IMR-90 (cell line): ENCODE data around the gene SOX5.

Experiments used
- BHLHE40 ChIP-seq: fragments of 150-350 bp; IDR thresholded peaks from 2 replicates; pipeline ENCODE4 v1.6.1; 2016; ENCODE audit warnings: mild to moderate bottlenecking, low read depth, low read length
- POLR2A ChIP-seq: IDR thresholded peaks from 2 replicates; pipeline ENCODE4 v1.6.1; 2012; ENCODE audit warnings: mild to moderate bottlenecking, low read depth, low read length
- SMC3 ChIP-seq: fragments of 150-350 bp; IDR thresholded peaks from 2 replicates; pipeline ENCODE4 v1.6.1; 2016; ENCODE audit warnings: low read depth, mild to moderate bottlenecking, antibody characterized with exemption, low read length, moderate library complexity
- TF ChIP-seq, protein P1 (sequence below): conservative IDR thresholded peaks from 2 replicates; pipeline ENCODE4 v1.5.1; 2012; ENCODE audit warnings: mild to moderate bottlenecking, low read depth, low read length, improper control_type of control experiment

DNA sequence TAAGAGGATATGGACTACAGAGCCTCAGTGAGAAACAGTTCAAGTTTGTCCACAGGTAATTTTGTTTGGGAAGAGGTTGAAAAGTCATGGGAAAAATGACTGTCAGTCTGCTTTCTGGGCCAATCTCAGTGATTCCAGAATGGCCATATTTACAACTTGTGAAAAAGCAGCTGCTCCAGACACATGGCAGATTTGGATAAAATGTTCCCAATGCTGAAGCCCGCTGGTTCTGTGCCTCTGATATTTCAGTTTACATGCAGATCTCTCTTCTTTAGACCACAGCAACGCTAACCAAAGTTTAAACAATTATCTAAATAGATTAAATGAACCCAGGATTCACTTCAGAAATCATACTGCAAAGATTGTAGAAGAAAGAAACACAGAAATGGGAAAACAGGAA is 222.8 kb downstream of the SOX5 start:
- TF ChIP-seq, protein P1, sequence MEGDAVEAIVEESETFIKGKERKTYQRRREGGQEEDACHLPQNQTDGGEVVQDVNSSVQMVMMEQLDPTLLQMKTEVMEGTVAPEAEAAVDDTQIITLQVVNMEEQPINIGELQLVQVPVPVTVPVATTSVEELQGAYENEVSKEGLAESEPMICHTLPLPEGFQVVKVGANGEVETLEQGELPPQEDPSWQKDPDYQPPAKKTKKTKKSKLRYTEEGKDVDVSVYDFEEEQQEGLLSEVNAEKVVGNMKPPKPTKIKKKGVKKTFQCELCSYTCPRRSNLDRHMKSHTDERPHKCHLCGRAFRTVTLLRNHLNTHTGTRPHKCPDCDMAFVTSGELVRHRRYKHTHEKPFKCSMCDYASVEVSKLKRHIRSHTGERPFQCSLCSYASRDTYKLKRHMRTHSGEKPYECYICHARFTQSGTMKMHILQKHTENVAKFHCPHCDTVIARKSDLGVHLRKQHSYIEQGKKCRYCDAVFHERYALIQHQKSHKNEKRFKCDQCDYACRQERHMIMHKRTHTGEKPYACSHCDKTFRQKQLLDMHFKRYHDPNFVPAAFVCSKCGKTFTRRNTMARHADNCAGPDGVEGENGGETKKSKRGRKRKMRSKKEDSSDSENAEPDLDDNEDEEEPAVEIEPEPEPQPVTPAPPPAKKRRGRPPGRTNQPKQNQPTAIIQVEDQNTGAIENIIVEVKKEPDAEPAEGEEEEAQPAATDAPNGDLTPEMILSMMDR, result no peak
- TF ChIP-seq BHLHE40, result no peak
- TF ChIP-seq SMC3, result no peak
- TF ChIP-seq POLR2A, result no peak
